A549 (cell line): Measurements from ENCODE around the gene HBZ.
"Not testable (repeated sequence)": the region's sequence is repeated elsewhere in the genome, so short reads cannot be mapped to it uniquely, and the experiment has no call there.

Source experiments
- BHLHE40 ChIP-seq: IDR thresholded peaks from 2 replicates; pipeline ENCODE4 v1.6.1; 2012; ENCODE audit warnings: low read depth, low read length, inconsistent platforms
- CEBPB ChIP-seq, 2 experiments: fragments of >200 bp in 1 of 2; sonication (Bioruptor Twin) in 1 of 2; formaldehyde crosslinking in 1 of 2; IDR thresholded peaks; 2 replicates each; pipeline ENCODE4 v1.6.1; 2012 to 2016
- CHD2 ChIP-seq: fragments of 150-350 bp; IDR thresholded peaks from 2 replicates; pipeline ENCODE4 v1.6.1; 2014; ENCODE audit warnings: low read length; ENCODE audit not compliant: partially characterized antibody
- CHD4 ChIP-seq: fragments of 200-600 bp; sonication (generic); IDR thresholded peaks from 2 replicates; pipeline ENCODE4 v1.6.1; 2016; ENCODE audit warnings: antibody characterized with exemption, mild to moderate bottlenecking, borderline replicate concordance
- CTCF ChIP-seq: fragments of >200 bp; sonication (Bioruptor Twin); formaldehyde crosslinking; IDR thresholded peaks from 3 replicates; pipeline ENCODE4 v1.5.1; 2016
- ESRRA ChIP-seq: fragments of 150-350 bp; IDR thresholded peaks from 2 replicates; pipeline ENCODE4 v1.6.1; 2014; ENCODE audit warnings: mild to moderate bottlenecking, low read length, borderline replicate concordance
- MAX ChIP-seq: IDR thresholded peaks from 2 replicates; pipeline ENCODE4 v1.6.1; 2012
- MAZ ChIP-seq: fragments of 150-350 bp; IDR thresholded peaks from 2 replicates; pipeline ENCODE4 v1.6.1; 2014; ENCODE audit warnings: antibody characterized with exemption, low read depth, low read length, borderline replicate concordance
- POLR2A ChIP-seq: IDR thresholded peaks from 2 replicates; pipeline ENCODE4 v1.6.1; 2012; ENCODE audit warnings: mild to moderate bottlenecking, low read length
- RAD21 ChIP-seq, 2 experiments: fragments of >200 bp in 1 of 2; sonication (Bioruptor Twin) in 1 of 2; formaldehyde crosslinking in 1 of 2; IDR thresholded peaks in 1 of 2; conservative IDR thresholded peaks in 1 of 2; 2 replicates in 1 of 2; 3 replicates in 1 of 2; pipeline ENCODE4 v1.6.1; 2012 to 2018; ENCODE audit warnings: inconsistent platforms in 1 of 2
- RNF2 ChIP-seq: fragments of 200-600 bp; sonication (generic); IDR thresholded peaks from 2 replicates; pipeline ENCODE4 v1.6.1; 2016; ENCODE audit warnings: low read depth, mild to moderate bottlenecking, antibody characterized with exemption, moderate library complexity, borderline replicate concordance

DNA sequence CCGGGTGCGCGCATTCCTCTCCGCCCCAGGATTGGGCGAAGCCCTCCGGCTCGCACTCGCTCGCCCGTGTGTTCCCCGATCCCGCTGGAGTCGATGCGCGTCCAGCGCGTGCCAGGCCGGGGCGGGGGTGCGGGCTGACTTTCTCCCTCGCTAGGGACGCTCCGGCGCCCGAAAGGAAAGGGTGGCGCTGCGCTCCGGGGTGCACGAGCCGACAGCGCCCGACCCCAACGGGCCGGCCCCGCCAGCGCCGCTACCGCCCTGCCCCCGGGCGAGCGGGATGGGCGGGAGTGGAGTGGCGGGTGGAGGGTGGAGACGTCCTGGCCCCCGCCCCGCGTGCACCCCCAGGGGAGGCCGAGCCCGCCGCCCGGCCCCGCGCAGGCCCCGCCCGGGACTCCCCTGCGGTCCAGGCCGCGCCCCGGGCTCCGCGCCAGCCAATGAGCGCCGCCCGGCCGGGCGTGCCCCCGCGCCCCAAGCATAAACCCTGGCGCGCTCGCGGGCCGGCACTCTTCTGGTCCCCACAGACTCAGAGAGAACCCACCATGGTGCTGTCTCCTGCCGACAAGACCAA lies 20.0 kb downstream of the HBZ start, which contains the start of gene HBA2:
- not testable (repeated sequence) for TF ChIP-seq RAD21 (conservative IDR thresholded peaks at IDR 0.05 in 1 of 2, IDR thresholded peaks at IDR 0.05 in 1 of 2); ESRRA; CTCF; CHD4; RNF2; POLR2A; BHLHE40; CHD2; MAX; MAZ; CEBPB (IDR thresholded peaks at IDR 0.05)
